ENCODE data around the gene UBXN1.
"Not testable (repeated sequence)": the region's sequence is repeated elsewhere in the genome, so short reads cannot be mapped to it uniquely, and the experiment has no call there.

Gene UBXN1

DNA sequence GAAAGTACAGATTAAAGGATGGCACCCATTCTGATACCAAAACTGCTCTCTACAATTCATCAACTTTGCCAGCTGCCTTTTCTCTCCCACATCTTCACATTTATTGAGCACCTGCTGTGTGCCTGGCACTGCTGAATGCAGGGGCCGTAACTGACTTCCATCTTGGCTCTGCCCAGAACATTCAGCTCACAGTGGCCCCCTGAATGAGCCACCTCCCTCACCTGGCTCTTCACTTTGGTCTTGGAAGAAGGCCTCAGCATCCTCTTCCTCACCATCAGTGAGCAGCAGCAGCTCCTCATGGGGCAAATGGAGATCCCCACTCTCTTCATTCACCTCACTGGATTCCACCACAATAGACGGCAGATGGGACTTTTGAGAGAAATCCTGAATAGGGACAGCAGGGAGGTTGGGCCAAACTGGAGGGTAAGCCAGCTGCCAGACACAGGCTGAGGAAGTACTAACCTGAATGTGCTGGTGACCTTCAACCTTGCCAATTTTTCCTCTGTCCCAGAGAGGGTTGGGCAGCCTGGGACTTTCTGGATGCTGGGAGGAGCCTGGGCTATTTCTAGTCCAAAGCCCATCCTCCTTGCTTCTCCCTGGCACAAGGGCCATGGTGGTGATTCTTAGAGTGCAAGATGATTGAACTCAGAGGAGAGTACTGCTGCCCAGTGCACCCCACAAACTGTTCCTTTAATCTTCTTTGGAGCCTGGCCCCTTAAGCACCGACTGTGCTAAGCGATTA, 9.3 kb downstream of the UBXN1 start:
- DNase-seq = no peak

DNA sequence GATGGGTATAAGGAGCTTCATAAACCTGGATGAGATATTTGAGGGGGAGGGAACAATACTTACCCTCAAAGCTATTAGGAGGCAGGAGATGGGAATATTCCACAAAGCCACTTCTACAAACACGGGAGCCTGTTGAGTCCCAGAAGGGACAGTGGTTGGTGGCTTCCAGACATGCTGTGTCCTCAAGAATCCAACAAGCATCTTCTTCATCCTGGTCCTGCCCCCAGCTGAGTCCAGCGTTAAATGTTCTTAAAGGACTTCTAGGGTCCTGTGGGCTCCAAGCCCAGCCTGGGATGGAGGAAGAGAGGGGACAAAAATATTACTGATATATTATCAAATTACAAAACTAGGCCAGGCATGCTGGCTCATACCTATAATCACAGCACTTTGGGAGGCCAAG, 11.4 kb downstream of the UBXN1 start:
- DNase-seq = no peak

DNA sequence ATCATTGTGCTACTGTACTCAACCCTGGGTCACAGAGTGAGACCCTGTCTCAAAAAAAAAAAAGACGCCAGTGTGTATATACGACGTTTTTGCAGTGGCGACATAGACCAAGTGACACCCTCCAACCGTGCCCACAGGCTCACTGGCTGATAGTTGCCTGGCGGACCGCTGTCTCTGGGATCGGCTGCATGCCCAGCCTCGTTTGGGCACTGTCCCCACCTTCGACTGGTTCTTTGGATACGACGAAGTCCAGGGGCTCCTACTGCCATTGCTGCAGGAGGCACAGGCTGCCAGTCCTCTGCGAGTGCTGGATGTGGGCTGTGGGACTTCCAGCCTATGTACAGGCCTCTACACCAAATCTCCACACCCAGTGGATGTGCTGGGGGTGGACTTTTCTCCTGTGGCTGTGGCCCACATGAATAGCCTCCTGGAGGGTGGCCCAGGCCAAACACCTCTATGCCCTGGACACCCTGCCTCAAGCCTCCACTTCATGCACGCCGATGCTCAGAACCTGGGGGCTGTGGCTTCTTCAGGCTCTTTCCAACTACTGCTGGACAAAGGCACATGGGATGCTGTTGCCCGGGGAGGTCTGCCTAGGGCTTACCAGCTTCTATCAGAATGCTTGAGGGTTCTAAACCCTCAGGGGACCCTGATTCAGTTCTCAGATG, 12.5 kb downstream of the UBXN1 start:
- DNase-seq = no peak

DNA sequence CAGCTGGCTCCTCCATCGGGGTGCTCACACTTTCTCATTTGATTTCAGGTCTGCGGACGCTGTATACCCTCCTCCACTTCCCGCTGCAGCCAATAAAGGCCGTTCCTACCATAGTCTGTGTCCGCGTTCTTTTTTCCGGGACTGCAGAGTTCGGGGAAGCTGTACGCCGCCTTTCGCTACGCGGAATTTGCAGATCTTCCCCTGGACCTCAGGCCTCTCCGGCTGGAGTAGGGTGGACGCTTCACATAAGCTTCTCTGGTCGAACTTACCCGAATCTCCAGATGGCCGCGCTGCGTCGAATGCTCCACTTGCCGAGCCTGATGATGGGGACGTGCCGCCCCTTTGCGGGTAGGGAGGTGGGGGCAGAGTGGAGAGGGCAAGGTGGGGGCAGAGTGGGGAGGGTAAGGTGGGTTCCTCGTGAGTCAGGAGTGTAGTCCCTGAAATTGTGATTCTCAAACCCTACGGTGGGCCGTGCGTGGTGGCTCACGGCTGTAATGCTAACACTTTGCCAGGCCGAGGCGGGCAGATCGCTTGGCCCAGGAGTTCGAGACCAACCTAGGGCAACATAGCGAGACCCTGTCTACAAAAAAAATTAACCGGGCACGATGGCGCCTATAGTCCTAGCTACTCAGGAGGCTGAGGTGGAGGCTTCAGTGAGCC, 13.1 kb downstream of the UBXN1 start:
- DNase-seq = peak; percentile 48

DNA sequence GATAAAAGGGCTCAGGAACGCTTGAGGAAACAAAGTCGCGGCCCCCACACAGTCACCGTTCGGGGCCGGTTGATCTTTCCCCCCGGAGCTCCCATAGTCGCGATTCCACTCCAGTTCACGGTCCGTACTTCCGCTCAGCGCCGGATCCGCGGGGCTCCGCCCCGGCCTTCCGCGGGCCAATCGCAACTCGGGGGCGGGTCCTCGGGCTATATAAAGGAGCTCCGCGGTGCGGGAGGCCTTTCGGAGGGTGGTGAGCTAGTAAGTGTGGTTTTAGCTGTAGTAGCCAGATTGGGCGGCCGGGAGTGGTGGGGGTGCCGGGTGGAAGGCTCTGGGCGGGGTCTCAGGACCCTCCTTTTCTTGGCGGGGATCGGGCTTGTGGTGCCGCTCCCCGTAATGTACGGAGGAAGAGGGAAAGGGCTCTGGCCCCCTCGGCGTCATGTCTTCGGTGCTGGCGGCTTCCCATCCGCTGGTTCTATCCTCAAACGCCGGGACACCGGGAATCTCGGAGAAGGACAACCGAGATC, 13.7 kb downstream of the UBXN1 start, which contains the start of the genes C11orf98 and CSKMT:
Gene C11orf98, minus strand, starts transcription at position 136 of the 524 bp plus-strand sequence. Its CDS starts 41 bp downstream, at position 95.
Gene CSKMT, plus strand, starts transcription at position 238 of the 524 bp plus-strand sequence. CDS start 568 bp downstream, outside the sequence.
- peak; percentile 92 for DNase-seq

DNA sequence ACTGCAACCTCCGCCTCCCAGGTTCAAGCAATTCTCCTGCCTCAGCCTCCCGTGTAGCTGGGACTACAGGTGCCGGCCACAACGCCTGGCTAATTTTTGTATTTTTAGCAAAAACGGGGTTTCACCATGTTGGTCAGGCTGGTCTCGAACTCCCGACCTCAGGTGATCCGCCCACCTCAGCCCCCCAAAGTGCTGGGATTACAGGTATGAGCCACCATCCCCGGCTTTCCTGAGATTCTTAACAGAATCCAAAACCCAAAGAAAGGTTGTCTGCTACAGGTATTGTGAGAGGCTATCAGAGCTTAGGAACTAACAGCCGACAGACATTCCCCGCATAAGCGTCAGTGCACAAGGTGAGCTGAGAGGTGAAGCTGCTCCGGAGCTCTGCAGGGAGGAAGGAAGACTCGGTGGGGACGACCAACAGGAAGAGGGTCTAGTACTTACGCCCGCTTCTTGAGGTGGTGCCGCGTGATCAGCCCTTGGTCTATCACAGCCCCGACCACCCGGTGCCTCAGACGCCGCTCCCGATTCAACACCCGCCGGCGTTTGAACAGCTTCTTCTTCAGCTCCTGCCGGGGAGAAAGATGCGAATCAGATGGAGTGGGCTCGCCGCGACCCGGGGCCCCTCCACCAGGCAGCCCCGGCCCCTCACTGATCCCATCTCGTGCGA, 14.3 kb downstream of the UBXN1 start:
- peak; percentile 46 for DNase-seq

DNA sequence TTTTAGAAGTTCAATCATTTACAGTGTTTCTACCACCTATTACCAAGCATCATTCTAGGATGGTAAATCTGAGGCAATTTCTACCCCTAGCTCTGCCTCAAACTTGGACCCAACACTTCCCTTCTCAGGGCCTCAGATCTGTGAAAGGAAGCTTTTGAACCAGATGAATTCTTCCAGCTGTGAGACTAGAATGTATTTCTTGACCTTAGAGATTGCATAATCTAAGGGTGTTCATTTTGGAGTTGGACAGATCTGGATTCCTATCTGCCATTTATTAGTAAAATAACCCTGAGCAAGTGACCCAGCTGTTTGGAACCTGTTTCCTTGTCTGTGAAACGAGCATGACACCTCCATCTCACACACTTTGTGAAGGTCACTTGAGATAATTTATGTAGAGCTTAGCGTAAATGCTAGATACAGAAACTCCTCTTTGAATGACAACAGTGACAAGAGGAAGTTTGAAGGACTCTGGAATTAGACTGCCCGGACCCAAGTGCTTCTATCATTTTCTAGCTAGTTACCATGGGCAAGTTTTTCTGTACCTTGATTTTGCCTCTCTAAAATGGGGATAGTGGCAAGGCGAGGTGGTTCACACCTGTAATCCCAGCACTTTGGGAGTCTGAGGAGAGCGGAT, 22.0 kb downstream of the UBXN1 start:
- no peak for DNase-seq

DNA sequence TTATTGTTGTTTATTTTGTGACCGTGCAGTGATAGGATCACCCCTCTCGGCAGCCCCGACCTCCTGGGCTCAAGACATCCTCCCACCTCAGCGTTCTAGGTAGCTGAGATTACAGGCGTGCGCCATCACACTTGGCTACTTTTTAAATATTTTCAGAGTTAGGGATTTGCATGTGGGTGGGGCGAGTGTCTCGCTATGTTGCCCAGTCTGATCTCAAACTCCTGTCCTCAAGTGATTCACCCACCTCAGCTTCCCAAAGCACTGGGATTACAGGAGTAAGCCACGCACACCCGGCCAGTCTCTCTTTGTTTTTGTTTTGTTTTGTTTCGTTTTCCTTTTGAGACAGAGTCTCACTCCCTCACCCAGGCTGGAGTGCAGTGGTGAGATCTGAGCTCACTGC, 24.6 kb downstream of the UBXN1 start:
- DNase-seq = no peak

DNA sequence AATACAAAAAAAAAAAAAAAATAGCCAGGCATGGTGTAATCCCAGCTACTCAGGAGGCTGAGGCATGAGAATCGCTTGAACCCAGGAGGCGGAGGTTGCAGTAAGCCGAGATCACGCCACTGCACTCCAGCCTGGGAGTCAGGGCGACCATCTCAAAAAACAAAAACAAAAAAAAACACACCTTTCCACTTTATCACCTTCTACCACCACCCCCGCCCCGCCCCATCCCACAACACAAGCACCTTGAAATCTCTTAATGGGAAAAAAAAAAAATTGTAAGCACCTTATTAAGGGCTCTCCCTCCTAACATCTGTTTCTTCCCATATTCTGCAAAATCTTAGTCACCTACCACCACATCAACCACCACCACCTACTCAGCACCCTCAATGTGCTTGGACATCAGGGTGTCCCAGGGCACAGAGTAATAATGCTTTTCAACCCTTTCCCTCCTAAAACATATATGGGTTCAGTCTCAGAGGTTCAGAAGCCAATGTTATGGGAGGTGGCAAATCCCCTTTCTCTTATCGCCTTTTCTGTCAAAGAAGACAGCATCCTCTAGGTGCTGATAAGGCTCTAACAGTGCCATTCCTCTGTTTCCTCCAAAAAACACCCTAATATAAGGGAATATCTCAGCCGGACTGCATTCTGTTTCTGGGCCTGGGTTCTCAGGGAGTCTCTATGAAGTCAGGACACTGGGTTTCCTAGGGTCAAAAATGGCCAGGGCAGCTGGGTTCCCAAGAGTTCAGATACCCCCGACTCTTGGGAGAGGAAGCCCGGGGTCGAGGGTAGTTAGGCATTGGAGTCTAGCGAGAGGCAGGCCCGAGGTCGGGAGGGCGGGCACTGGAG, 26.5 kb downstream of the UBXN1 start:
- peak; percentile 30 for DNase-seq

DNA sequence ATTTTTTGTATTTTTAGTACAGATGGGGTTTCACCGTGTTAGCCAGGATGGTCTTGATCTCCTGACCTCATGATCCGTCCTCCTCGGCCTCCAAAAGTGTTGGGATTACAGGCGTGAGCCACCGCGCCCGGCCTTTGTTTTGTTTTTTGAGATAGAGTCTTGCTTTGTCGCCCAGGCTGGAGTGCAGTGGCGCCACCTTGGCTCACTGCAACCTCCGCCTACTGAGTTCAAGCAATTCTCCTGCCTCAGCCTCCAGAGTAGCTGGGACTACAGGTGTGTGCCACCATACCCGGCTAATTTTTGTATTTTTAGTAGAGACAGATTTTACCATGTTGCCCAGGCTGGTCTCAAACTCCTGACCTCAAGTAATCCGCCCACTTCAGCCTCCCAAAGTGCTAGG, 28.6 kb downstream of the UBXN1 start:
- DNase-seq = not testable (repeated sequence)

DNA sequence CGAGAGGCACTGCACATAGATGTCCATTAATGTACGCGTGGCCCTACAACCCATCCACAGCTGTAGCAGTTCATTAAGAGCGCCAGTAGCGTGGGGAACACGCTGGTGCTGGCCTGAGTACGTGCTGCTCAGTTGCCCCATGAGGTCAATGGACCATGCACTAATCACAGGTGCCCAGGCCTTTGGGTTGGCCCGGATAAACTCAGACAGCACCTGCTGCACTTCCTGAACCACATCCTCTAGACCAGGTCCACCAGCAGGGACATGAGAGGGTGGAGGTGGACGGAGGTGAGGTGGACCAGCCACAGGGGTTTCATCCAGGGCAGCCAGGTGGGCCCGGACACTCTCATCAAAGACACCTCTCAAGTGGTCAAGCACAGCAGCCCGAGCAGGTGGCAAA, 29.4 kb downstream of the UBXN1 start:
- no peak for DNase-seq

DNA sequence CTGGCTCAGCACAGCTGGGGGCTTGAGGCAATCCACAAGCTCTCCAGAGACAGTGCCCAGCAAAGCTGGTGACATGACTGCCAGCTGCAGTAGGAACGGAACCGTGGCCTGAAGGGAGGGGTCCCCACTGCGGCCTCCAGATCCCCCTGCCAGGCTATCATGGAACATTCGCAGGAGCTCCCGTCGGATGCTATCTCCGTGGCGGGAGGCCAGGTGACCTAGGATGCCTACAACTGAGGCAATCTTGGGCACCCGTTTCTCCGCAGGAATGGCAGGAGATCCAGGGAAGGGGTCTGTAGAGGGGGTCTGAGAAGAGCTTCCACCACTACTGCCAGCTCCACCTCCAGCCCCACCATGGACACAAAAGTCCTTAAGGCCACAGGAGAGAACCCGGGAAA, 29.9 kb downstream of the UBXN1 start:
- DNase-seq = no peak

DNA sequence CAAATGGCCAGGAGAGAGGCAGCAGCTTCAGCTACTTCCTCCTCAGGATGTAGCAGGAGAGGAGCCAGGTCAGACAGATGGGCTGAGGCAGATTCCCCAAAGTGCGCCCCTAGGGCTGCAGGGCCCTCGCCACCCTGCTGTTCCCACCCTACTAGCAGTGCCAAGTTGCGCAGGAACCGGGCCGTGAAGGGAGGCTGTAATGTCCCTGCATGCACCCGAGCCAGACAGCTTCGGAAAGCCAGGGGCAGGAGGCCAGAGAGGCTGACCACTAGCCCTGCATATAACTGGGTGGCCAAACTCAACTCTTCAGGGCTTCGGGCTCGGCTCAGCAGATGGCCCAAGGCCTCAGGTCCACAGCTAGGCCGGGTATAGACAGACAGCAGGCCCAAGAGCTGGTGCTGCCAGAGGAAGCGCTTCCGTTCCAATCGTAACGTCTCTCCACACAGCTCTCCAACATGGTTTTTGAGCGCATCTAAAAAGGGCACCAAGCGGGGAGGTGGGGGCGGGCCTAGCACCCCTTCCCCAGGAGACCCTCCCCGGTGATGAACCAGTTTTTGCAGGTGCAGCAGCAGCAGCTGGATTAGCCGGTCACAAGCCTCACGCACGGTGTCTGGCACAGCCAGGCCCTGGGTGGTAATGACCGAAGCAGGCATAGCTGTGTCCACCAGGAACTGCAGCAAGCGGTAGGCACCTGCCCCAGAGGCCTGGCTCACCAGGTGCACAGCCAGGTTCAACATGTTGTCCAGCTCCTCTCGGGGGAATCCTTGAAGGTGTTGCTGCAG, 30.5 kb downstream of the UBXN1 start:
- no peak for DNase-seq

DNA sequence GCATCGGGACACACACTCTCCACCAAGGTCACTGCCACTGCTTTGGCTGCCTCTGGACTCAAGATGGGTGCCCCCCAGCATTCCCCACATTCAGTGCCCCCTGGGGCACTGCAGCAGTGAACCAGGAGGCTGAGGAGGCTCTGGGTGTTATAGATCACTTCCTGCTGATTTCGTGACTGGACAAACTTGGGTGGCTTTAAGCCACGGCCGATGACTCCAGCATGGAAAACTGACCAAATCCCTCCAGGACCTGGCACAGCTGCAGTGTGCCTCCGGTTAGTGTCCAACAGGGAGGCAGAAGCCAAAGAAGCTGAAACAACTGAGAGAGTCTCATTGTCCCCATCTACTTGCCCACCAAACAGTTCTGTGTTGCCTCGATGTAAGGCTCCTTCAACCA, 31.3 kb downstream of the UBXN1 start:
- DNase-seq = no peak

DNA sequence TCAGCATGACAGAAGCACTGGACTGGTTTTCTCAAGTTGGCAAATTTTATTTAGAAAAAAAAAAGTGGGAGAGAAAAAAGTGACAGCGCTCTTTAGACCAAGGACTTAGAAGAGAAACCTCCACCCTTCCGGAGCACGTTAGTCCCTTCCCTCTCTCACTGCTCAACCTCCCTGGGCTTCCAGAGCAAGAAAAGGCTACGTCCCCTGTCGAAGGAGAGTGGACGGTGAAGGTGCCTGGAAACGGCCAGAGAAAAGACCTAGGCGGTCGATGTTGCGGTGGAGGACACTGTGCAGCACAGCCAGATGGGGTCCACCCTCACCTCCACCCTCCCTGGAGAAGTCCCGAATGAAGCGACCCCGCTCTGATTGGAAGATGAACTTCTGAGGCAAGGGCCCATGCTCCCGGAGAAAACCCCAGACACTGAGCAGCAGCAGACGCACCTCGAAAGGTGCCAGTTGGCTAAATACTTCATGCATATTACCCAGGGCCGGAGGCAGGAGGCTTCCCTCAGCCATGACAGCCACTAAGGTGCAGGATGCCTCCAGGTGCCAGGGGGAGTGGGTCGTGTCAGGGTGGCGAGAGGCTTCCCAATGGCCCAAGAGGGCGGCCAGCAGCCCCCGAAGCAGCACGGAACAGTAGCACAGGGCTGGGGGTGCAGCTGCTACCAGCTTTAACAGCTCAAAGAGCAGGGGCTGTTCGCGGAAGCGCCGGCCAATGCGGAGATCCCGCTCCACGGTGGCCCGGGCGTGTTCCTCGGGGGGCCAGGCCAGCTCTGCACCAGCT, 31.9 kb downstream of the UBXN1 start:
- DNase-seq = no peak

DNA sequence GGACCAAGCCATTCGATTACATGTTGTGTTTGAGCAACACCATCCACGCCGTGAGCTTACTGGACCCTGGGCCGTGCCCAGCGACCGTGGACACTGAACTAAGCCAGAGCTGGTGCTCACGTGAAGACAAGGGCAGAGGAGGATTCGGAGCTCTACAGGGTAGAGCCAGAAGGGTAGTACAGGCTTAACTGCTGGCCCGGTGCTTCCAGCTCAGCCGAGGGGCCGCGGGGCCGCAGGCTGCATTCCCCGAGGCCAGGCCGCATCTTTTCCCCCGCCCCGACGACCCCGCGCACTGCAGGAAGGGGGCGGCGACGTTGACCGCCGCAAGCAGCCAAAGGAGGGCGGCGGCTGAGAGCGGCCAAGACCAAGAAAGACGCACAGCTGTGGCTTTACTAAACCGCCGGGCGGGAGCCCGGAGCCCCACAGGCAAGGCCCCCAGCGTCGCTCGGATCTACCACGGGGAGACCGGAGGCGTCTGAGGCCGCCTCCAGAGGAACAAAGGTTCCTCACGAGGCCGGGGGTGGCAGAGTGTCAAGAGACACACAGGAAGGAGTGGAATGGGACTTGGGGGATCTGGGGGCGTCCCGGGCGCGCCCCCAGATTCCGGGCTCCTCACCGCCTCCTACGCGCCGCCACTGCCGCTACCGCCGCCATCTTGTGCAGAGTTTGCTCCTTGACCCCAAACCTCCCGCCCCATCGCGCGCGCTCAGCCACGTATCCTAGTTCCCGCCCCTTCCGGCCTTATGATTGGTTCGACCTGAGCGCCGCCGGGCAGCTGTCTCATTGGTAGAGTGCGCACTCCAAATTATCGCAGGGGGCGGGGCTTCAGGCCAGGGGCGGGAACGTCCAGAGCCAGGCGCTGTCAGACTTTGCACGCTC, 32.7 kb downstream of the UBXN1 start, which contains the start of gene GANAB:
Gene GANAB, minus strand, starts transcription at position 668 of the 879 bp plus-strand sequence. Its CDS starts 14 bp downstream, at position 654.
- peak; percentile 99 for DNase-seq

DNA sequence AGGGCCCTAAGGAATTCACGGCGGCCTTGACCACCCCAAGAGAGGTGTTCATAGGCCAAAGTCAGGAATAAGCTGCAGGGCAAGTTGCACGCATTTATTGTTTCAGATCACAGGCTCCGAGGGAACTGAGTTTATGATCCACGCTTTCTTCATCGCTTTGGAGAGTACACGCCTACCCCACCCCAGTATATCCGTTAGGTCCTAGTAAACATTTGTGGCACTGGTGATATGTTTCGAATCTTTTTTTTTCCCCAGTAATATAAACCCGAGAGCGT, 33.3 kb downstream of the UBXN1 start:
- DNase-seq = no peak

DNA sequence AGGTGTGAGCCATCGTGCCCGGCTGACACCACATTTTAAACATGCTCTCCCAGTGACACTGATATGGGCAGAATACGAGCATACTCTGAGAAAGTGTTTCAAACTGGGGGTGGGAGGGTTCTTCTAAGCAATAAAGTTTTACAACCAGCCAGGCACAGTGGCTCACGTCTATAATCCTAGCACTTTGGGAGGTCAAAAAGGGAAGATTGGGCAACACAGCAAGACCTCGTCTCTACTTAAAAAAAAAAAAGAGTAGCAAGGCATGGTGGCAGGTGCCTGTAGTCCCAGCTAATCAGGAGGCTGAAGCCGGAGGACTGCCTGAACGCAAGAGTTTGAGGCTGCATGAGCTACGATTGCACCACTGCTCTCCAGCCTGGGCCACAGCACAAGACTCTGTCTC, 34.7 kb downstream of the UBXN1 start:
- no peak for DNase-seq

DNA sequence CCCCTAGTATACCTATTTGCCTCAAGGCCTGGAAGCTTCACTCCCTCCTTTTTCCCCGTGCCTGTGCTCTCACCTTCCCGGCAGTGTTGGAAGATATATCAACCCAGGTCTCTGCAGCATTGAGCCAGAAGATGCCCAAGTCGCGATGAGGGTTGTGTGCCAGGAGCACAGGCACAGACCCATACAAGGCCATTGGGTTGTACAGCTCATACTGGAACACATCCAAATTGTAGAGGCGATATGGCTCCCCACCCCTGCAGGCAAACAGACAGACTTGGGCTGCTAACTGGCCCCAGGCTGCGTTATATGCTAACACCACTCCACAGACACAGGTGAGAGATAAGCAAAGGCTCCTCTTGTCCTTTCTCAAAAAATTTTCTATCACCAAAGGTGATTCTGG, 46.4 kb downstream of the UBXN1 start:
- no peak for DNase-seq
